Activated naive CD8-positive, alpha-beta T cell treated with anti-CD3 and anti-CD28 coated beads, Interleukin-2, amount 50 U/mL, for 24 hours (primary cell): ENCODE results near the gene SPRED1.

Experiments
- ATAC-seq: fragments of 150-1000 bp; cut with Tn5 transposase; one replicate; pipeline ENCODE4 v1.10.0; 2021
- DNase-seq: peaks from one replicate; pipeline ENCODE4 v3.0.0; 2021
- H3K27ac Mint-ChIP-seq: one replicate; pipeline ENCODE4 v1.8.0; 2021; ENCODE audit warnings: mild to moderate bottlenecking, mixed read lengths
- H3K27me3 Mint-ChIP-seq: one replicate; pipeline ENCODE4 v1.8.0; 2021; ENCODE audit warnings: mixed read lengths
- H3K36me3 Mint-ChIP-seq: one replicate; pipeline ENCODE4 v1.8.0; 2021; ENCODE audit warnings: low read depth, mixed read lengths
- H3K4me1 Mint-ChIP-seq: one replicate; pipeline ENCODE4 v1.8.0; 2021; ENCODE audit warnings: mixed read lengths
- H3K4me3 Mint-ChIP-seq: one replicate; pipeline ENCODE4 v1.8.0; 2021; ENCODE audit warnings: mild to moderate bottlenecking, moderate library complexity, mixed read lengths
- H3K9me3 Mint-ChIP-seq: one replicate; pipeline ENCODE4 v1.8.0; 2021; ENCODE audit warnings: mixed read lengths

SPRED1 gene

GRCh38 chr15:38252481-38253350 lies at the start of gene SPRED1:
Gene SPRED1, plus strand, starts transcription at chr15:38252836. Its CDS starts 350 bp downstream, at chr15:38253186.
- Mint-ChIP-seq H3K27ac (peak within 1 kb of the TSS; percentile 73), H3K4me3 (peak within 1 kb of the TSS; percentile 87), H3K36me3 (no peaks in the 10 kb centered on the region), H3K9me3 (no peaks in the 10 kb centered on the region), H3K27me3 (peaks cover 25% of the 10 kb centered on the region), H3K4me1 (peaks cover 27% of the 10 kb centered on the region)
- ATAC-seq (peak; percentile 14), DNase-seq (peak; percentile 34)

GRCh38 chr15:38205526-38206272 lies 46.9 kb upstream of the SPRED1 start:
- Mint-ChIP-seq H3K4me1 (no peaks in the 10 kb centered on the region), H3K9me3 (no peaks in the 10 kb centered on the region), H3K27ac (no peak overlapping the region), H3K4me3 (no peak overlapping the region), H3K36me3 (no peaks in the 10 kb centered on the region), H3K27me3 (peaks cover 29% of the 10 kb centered on the region)
- DNase-seq: no peak
- ATAC-seq: no peak

- DNase-seq: no peak
- ATAC-seq: no peak
- Mint-ChIP-seq H3K36me3 (no peaks in the 10 kb centered on the region), H3K4me3 (no peak overlapping the region), H3K4me1 (no peaks in the 10 kb centered on the region), H3K27me3 (peaks cover 28% of the 10 kb centered on the region), H3K27ac (no peak overlapping the region), H3K9me3 (no peaks in the 10 kb centered on the region)
Measured at GRCh38 chr15:38207621-38208020, 45.0 kb upstream of the SPRED1 start.

GRCh38 chr15:38208206-38208605 lies 44.4 kb upstream of the SPRED1 start:
- no peaks in the 10 kb centered on the region for H3K9me3 Mint-ChIP-seq
- DNase-seq (no peak), ATAC-seq (no peak)
- H3K27me3 Mint-ChIP-seq: peaks cover 24% of the 10 kb centered on the region
- no peaks in the 10 kb centered on the region for H3K4me1 Mint-ChIP-seq
- no peak overlapping the region for H3K27ac Mint-ChIP-seq
- H3K4me3 Mint-ChIP-seq: no peak overlapping the region
- no peaks in the 10 kb centered on the region for H3K36me3 Mint-ChIP-seq

GRCh38 chr15:38208779-38209178 lies 43.9 kb upstream of the SPRED1 start:
- no peak overlapping the region for H3K4me3 Mint-ChIP-seq
- DNase-seq (no peak), ATAC-seq (no peak)
- no peaks in the 10 kb centered on the region for H3K9me3 Mint-ChIP-seq
- H3K27ac Mint-ChIP-seq: no peak overlapping the region
- no peaks in the 10 kb centered on the region for H3K4me1 Mint-ChIP-seq
- no peaks in the 10 kb centered on the region for H3K36me3 Mint-ChIP-seq
- peaks cover 21% of the 10 kb centered on the region for H3K27me3 Mint-ChIP-seq

GRCh38 chr15:38211249-38211648 lies 41.4 kb upstream of the SPRED1 start:
- Mint-ChIP-seq H3K9me3 (no peaks in the 10 kb centered on the region), H3K27ac (no peak overlapping the region), H3K4me3 (no peak overlapping the region)

GRCh38 chr15:38211811-38212210 lies 40.8 kb upstream of the SPRED1 start:
- H3K27ac Mint-ChIP-seq: no peak overlapping the region
- H3K36me3 Mint-ChIP-seq: no peaks in the 10 kb centered on the region
- ATAC-seq (no peak), DNase-seq (no peak)
- H3K4me3 Mint-ChIP-seq: no peak overlapping the region
- peaks cover 15% of the 10 kb centered on the region for H3K27me3 Mint-ChIP-seq
- H3K9me3 Mint-ChIP-seq: no peaks in the 10 kb centered on the region
- no peaks in the 10 kb centered on the region for H3K4me1 Mint-ChIP-seq

More at GRCh38 chr15:38211249-38211648, 41.4 kb upstream of the SPRED1 start:
- DNase-seq (no peak), ATAC-seq (no peak)
- H3K27me3 Mint-ChIP-seq: peaks cover 15% of the 10 kb centered on the region
- no peaks in the 10 kb centered on the region for H3K4me1 Mint-ChIP-seq
- no peaks in the 10 kb centered on the region for H3K36me3 Mint-ChIP-seq

GRCh38 chr15:38212729-38213351 lies 39.8 kb upstream of the SPRED1 start:
- ATAC-seq: no peak
- H3K4me3 Mint-ChIP-seq: no peak overlapping the region
- H3K4me1 Mint-ChIP-seq: no peaks in the 10 kb centered on the region
- no peak overlapping the region for H3K27ac Mint-ChIP-seq
- H3K9me3 Mint-ChIP-seq: no peaks in the 10 kb centered on the region
- peaks cover 9% of the 10 kb centered on the region for H3K27me3 Mint-ChIP-seq
- DNase-seq: no peak
- no peaks in the 10 kb centered on the region for H3K36me3 Mint-ChIP-seq

- no peaks in the 10 kb centered on the region for H3K9me3 Mint-ChIP-seq
- no peaks in the 10 kb centered on the region for H3K4me1 Mint-ChIP-seq
- ATAC-seq (no peak), DNase-seq (no peak)
- no peak overlapping the region for H3K27ac Mint-ChIP-seq
- H3K4me3 Mint-ChIP-seq: no peak overlapping the region
- no peaks in the 10 kb centered on the region for H3K36me3 Mint-ChIP-seq
- H3K27me3 Mint-ChIP-seq: peaks cover 9% of the 10 kb centered on the region
Measured at GRCh38 chr15:38213356-38213755, 39.3 kb upstream of the SPRED1 start.

GRCh38 chr15:38215707-38216106 lies 36.9 kb upstream of the SPRED1 start:
- ATAC-seq: no peak
- H3K4me1 Mint-ChIP-seq: no peaks in the 10 kb centered on the region
- H3K9me3 Mint-ChIP-seq: no peaks in the 10 kb centered on the region
- H3K27me3 Mint-ChIP-seq: peaks cover 6% of the 10 kb centered on the region
- no peaks in the 10 kb centered on the region for H3K36me3 Mint-ChIP-seq
- no peak overlapping the region for H3K27ac Mint-ChIP-seq
- no peak overlapping the region for H3K4me3 Mint-ChIP-seq
- DNase-seq: no peak

GRCh38 chr15:38216763-38217162 lies 35.9 kb upstream of the SPRED1 start:
- Mint-ChIP-seq H3K9me3 (no peaks in the 10 kb centered on the region), H3K27ac (no peak overlapping the region), H3K27me3 (peaks cover 2% of the 10 kb centered on the region), H3K4me1 (no peaks in the 10 kb centered on the region), H3K4me3 (no peak overlapping the region), H3K36me3 (no peaks in the 10 kb centered on the region)
- DNase-seq: no peak
- no peak for ATAC-seq

- Mint-ChIP-seq H3K4me3 (no peak overlapping the region), H3K9me3 (no peaks in the 10 kb centered on the region), H3K36me3 (no peaks in the 10 kb centered on the region), H3K27me3 (peaks cover 2% of the 10 kb centered on the region), H3K27ac (no peak overlapping the region), H3K4me1 (no peaks in the 10 kb centered on the region)
- DNase-seq: no peak
- no peak for ATAC-seq
Measured at GRCh38 chr15:38217191-38217595, 35.4 kb upstream of the SPRED1 start.

- DNase-seq (no peak), ATAC-seq (no peak)
- H3K4me1 Mint-ChIP-seq: no peaks in the 10 kb centered on the region
- no peak overlapping the region for H3K4me3 Mint-ChIP-seq
- H3K27ac Mint-ChIP-seq: no peak overlapping the region
- peaks cover 2% of the 10 kb centered on the region for H3K27me3 Mint-ChIP-seq
- H3K9me3 Mint-ChIP-seq: no peaks in the 10 kb centered on the region
- no peaks in the 10 kb centered on the region for H3K36me3 Mint-ChIP-seq
Measured at GRCh38 chr15:38217788-38218609, 34.6 kb upstream of the SPRED1 start.

GRCh38 chr15:38220606-38221273 lies 31.9 kb upstream of the SPRED1 start:
- Mint-ChIP-seq H3K9me3 (no peaks in the 10 kb centered on the region), H3K4me1 (no peaks in the 10 kb centered on the region), H3K27ac (no peak overlapping the region), H3K4me3 (no peak overlapping the region), H3K27me3 (peaks cover 2% of the 10 kb centered on the region), H3K36me3 (no peaks in the 10 kb centered on the region)
- DNase-seq (no peak), ATAC-seq (no peak)
